Nephron (organoid): ENCODE measurements around the gene MPRIP.

Experiments used
- H3K27ac Mint-ChIP-seq, 3 experiments: 2 replicates each; pipeline ENCODE4 v1.8.0; 2020; ENCODE audit warnings: mixed read lengths in 3 of 3, mild to moderate bottlenecking in 2 of 3, moderate library complexity in 1 of 3
- H3K27me3 Mint-ChIP-seq: 2 replicates; pipeline ENCODE4 v1.8.0; 2021; ENCODE audit warnings: low read depth, mild to moderate bottlenecking, moderate library complexity, mixed read lengths
- H3K36me3 Mint-ChIP-seq: 2 replicates; pipeline ENCODE4 v1.8.0; 2020; ENCODE audit warnings: low read depth, mixed read lengths
- H3K4me1 Mint-ChIP-seq: 2 replicates; pipeline ENCODE4 v1.8.0; 2020; ENCODE audit warnings: mixed read lengths
- H3K4me3 Mint-ChIP-seq, 3 experiments: 2 replicates each; pipeline ENCODE4 v1.8.0; 2020; ENCODE audit warnings: mild to moderate bottlenecking in 3 of 3, mixed read lengths in 3 of 3, moderate library complexity in 2 of 3
- H3K9me3 Mint-ChIP-seq: 2 replicates; pipeline ENCODE4 v1.8.0; 2020; ENCODE audit warnings: mixed read lengths
- CTCF ChIP-seq, 3 experiments: fragments of 200-600 bp; sonication (generic); IDR thresholded peaks; one replicate each; pipeline ENCODE4 v1.5.0; 2021; ENCODE audit warnings: antibody characterized with exemption in 3 of 3; ENCODE audit not compliant: unreplicated experiment in 3 of 3

Gene MPRIP

GRCh38 chr17:17144916-17145665, 102.8 kb downstream of the MPRIP start:
- no peak for TF ChIP-seq CTCF (IDR thresholded peaks at IDR 0.05; ENCODE audit: unreplicated experiment in 3 of 3)

GRCh38 chr17:17146786-17147406, 104.6 kb downstream of the MPRIP start:
- no peak overlapping the region for H3K4me3 Mint-ChIP-seq
- H3K27me3 Mint-ChIP-seq: no peaks in the 10 kb centered on the region
- TF ChIP-seq CTCF (IDR thresholded peaks at IDR 0.05; ENCODE audit: unreplicated experiment in 3 of 3): peak in 1 of 3 experiments; percentile 20
- no peaks in the 10 kb centered on the region for H3K9me3 Mint-ChIP-seq
- H3K4me1 Mint-ChIP-seq: peaks cover 3% of the 10 kb centered on the region
- no peak overlapping the region for H3K27ac Mint-ChIP-seq
- H3K36me3 Mint-ChIP-seq: peaks cover 46% of the 10 kb centered on the region

More at GRCh38 chr17:17144916-17145665, 102.8 kb downstream of the MPRIP start:
- H3K9me3 Mint-ChIP-seq: no peaks in the 10 kb centered on the region
- H3K27ac Mint-ChIP-seq: peak overlapping the region in 1 of 3 experiments; percentile 39
- no peak overlapping the region for H3K4me3 Mint-ChIP-seq
- H3K27me3 Mint-ChIP-seq: no peaks in the 10 kb centered on the region
- peaks cover 7% of the 10 kb centered on the region for H3K4me1 Mint-ChIP-seq
- peaks cover 39% of the 10 kb centered on the region for H3K36me3 Mint-ChIP-seq

- Mint-ChIP-seq H3K9me3 (no peaks in the 10 kb centered on the region), H3K4me1 (no peaks in the 10 kb centered on the region), H3K27ac (no peak overlapping the region), H3K36me3 (peaks cover 48% of the 10 kb centered on the region), H3K4me3 (no peak overlapping the region), H3K27me3 (no peaks in the 10 kb centered on the region)
- no peak for TF ChIP-seq CTCF (IDR thresholded peaks at IDR 0.05; ENCODE audit: unreplicated experiment in 3 of 3)
These were observed 105.6 kb downstream of the MPRIP start for GRCh38 chr17:17147821-17148220.

GRCh38 chr17:17149520-17150447, 107.5 kb downstream of the MPRIP start:
- Mint-ChIP-seq H3K4me3 (no peak overlapping the region), H3K4me1 (no peaks in the 10 kb centered on the region), H3K27me3 (no peaks in the 10 kb centered on the region)

GRCh38 chr17:17150448-17150800, 108.2 kb downstream of the MPRIP start:
- no peak for TF ChIP-seq CTCF (IDR thresholded peaks at IDR 0.05; ENCODE audit: unreplicated experiment in 3 of 3)
- Mint-ChIP-seq H3K27ac (no peak overlapping the region), H3K4me3 (no peak overlapping the region), H3K27me3 (no peaks in the 10 kb centered on the region), H3K36me3 (peaks cover 63% of the 10 kb centered on the region), H3K4me1 (no peaks in the 10 kb centered on the region), H3K9me3 (no peaks in the 10 kb centered on the region)

More at GRCh38 chr17:17149520-17150447, 107.5 kb downstream of the MPRIP start:
- TF ChIP-seq CTCF (IDR thresholded peaks at IDR 0.05; ENCODE audit: unreplicated experiment in 3 of 3): no peak
- H3K36me3 Mint-ChIP-seq: peaks cover 63% of the 10 kb centered on the region
- no peak overlapping the region for H3K27ac Mint-ChIP-seq
- no peaks in the 10 kb centered on the region for H3K9me3 Mint-ChIP-seq
